Parathyroid adenoma (tissue), 2 donors: Measurements from ENCODE around the gene CLCN2.

Experiments used
- H2AFZ ChIP-seq: fragments of 300-600 bp; sonication (generic); one replicate; pipeline ENCODE4 v1.7.0; 2017; ENCODE audit warnings: antibody characterized with exemption, mild to moderate bottlenecking
- H3K27ac ChIP-seq: fragments of 300-600 bp; sonication (generic); one replicate; pipeline ENCODE4 v1.7.0; 2017
- H3K27me3 ChIP-seq: fragments of 300-600 bp; sonication (generic); one replicate; pipeline ENCODE4 v1.7.0; 2017; ENCODE audit warnings: low read length; ENCODE audit not compliant: control insufficient read depth, insufficient read depth
- H3K36me3 ChIP-seq: fragments of 300-600 bp; sonication (generic); one replicate; pipeline ENCODE4 v1.7.0; 2017; ENCODE audit warnings: low read length; ENCODE audit not compliant: control insufficient read depth, insufficient read depth
- H3K4me1 ChIP-seq: fragments of 300-600 bp; sonication (generic); one replicate; pipeline ENCODE4 v1.7.0; 2017; ENCODE audit warnings: control low read depth
- H3K4me2 ChIP-seq: fragments of 300-600 bp; sonication (generic); one replicate; pipeline ENCODE4 v1.7.0; 2017; ENCODE audit warnings: low read length
- H3K4me3 ChIP-seq: fragments of 300-600 bp; sonication (generic); one replicate; pipeline ENCODE4 v1.7.0; 2017; ENCODE audit warnings: low read depth, low read length
- H3K79me2 ChIP-seq: fragments of 300-600 bp; sonication (generic); one replicate; pipeline ENCODE4 v1.7.0; 2017; ENCODE audit warnings: control low read depth
- H3K9ac ChIP-seq: fragments of 300-600 bp; sonication (generic); one replicate; pipeline ENCODE4 v1.7.0; 2017; ENCODE audit warnings: mild to moderate bottlenecking
- H3K9me3 ChIP-seq: fragments of 300-600 bp; sonication (generic); one replicate; pipeline ENCODE4 v1.7.0; 2017; ENCODE audit warnings: low read length; ENCODE audit not compliant: control insufficient read depth
- TF ChIP-seq, protein P1 (sequence below): fragments of 300-600 bp; sonication (generic); IDR thresholded peaks from one replicate; pipeline ENCODE4 v1.7.0; 2017; ENCODE audit warnings: antibody characterized with exemption, mild to moderate bottlenecking
- donor health status: primary hyperparathyroidism.

Gene CLCN2

DNA sequence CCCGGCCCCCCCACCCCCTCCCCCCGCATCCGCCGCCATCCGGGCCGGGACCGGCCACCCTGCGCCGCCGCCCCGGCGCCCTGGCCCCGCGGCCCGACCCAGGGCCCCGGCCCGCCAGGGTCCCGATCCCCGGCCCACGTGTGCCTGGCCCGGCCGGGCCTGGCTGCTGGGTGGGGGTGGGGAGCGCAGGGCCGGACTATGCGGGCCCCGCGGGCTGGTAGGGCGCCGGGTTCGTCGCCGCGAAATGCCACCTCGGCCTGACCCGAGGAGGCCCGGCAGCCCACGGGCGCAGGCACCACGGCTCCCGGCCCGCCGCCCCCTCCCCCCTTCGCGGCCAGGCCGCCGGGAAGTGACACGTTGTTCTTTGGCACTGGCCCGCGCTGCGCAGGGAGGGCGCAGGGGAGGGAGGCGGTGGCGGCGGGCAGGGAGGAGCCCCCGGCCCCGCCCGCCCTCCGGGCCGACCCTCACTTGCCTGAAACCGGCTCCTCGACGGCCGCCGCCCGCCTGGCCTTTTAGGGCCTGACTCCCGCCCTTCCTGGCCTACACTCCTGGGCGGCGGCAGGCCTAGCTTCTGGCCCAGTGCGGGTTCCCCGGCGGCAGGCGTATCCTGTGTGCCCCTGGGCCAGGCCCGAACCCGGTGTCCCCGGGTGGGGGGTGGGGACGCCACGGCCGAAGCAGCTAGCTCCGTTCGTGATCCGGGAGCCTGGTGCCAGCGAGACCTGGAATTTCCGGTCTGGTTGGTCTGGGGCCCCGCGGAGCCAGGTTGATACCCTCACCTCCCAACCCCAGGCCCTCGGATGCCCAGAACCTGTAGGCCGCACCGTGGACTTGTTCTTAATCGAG, 46.5 kb downstream of the CLCN2 start:
- Histone ChIP-seq H3K79me2 (peaks cover 23% of the 10 kb centered on the region), H3K9me3 (no peaks in the 10 kb centered on the region), H3K4me2 (peak overlapping the region; percentile 99), H3K27me3 (no peaks in the 10 kb centered on the region), H3K4me1 (peaks cover 26% of the 10 kb centered on the region), H3K27ac (peak overlapping the region; percentile 96), H3K4me3 (peak overlapping the region; percentile 86), H2AFZ (peak overlapping the region; percentile 67), H3K9ac (peak overlapping the region; percentile 96), H3K36me3 (no peaks in the 10 kb centered on the region)
- TF ChIP-seq, protein P1, sequence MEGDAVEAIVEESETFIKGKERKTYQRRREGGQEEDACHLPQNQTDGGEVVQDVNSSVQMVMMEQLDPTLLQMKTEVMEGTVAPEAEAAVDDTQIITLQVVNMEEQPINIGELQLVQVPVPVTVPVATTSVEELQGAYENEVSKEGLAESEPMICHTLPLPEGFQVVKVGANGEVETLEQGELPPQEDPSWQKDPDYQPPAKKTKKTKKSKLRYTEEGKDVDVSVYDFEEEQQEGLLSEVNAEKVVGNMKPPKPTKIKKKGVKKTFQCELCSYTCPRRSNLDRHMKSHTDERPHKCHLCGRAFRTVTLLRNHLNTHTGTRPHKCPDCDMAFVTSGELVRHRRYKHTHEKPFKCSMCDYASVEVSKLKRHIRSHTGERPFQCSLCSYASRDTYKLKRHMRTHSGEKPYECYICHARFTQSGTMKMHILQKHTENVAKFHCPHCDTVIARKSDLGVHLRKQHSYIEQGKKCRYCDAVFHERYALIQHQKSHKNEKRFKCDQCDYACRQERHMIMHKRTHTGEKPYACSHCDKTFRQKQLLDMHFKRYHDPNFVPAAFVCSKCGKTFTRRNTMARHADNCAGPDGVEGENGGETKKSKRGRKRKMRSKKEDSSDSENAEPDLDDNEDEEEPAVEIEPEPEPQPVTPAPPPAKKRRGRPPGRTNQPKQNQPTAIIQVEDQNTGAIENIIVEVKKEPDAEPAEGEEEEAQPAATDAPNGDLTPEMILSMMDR: no peak

- H3K9me3 ChIP-seq: no peaks in the 10 kb centered on the region
- peak within 1 kb of the TSS; percentile 86 for H3K4me3 ChIP-seq
- peak within 1 kb of the TSS; percentile 96 for H3K27ac ChIP-seq
- H3K9ac ChIP-seq: peak within 1 kb of the TSS; percentile 96
- TF ChIP-seq, protein P1: no peak
- H3K79me2 ChIP-seq: peaks cover 23% of the 10 kb centered on the region
- H3K4me1 ChIP-seq: peaks cover 21% of the 10 kb centered on the region
- H3K4me2 ChIP-seq: peak within 1 kb of the TSS; percentile 99
- H3K27me3 ChIP-seq: no peaks in the 10 kb centered on the region
- peak within 1 kb of the TSS; percentile 67 for H2AFZ ChIP-seq
- H3K36me3 ChIP-seq: no peaks in the 10 kb centered on the region
Measured at GRCh38 chr3:184314363-184314699, 47.1 kb downstream of the CLCN2 start, which contains the start of gene EIF4G1. EIF4G1 (plus strand) TSS chr3:184314606; CDS start chr3:184315797, 1,191 bp downstream.

DNA sequence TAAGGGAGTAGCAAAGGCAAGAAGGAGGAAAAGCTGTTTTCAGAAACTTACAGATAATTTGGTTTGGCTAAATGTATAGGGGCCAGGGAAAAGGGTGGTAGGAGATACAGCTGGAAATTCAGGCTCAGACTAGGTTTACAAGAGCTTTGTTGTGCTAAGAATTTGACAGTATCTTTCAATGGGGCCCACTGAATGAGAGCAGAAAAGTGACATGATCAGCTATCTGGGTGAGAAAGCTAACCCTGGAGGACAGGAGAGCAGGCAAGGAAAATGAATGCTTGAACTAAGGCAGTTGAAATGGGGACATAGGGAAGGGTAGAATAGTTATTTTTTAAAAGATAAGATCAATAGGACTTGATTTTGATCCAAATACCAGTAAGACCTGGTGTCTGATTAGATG, 49.8 kb downstream of the CLCN2 start:
- peaks cover 10% of the 10 kb centered on the region for H3K4me1 ChIP-seq
- peaks cover 15% of the 10 kb centered on the region for H3K79me2 ChIP-seq
- TF ChIP-seq, protein P1: no peak
- no peaks in the 10 kb centered on the region for H3K36me3 ChIP-seq
- no peaks in the 10 kb centered on the region for H3K9me3 ChIP-seq
- no peak overlapping the region for H3K9ac ChIP-seq
- no peaks in the 10 kb centered on the region for H3K27me3 ChIP-seq
- H3K4me2 ChIP-seq: no peak overlapping the region
- no peak overlapping the region for H3K4me3 ChIP-seq
- no peak overlapping the region for H3K27ac ChIP-seq
- no peak overlapping the region for H2AFZ ChIP-seq

- no peaks in the 10 kb centered on the region for H3K36me3 ChIP-seq
Measured at GRCh38 chr3:184308744-184309143, 52.7 kb downstream of the CLCN2 start.

More at GRCh38 chr3:184308744-184309143, 52.7 kb downstream of the CLCN2 start:
- no peaks in the 10 kb centered on the region for H3K27me3 ChIP-seq
- no peaks in the 10 kb centered on the region for H3K79me2 ChIP-seq
- H3K4me2 ChIP-seq: no peak overlapping the region
- no peak overlapping the region for H3K27ac ChIP-seq
- no peaks in the 10 kb centered on the region for H3K9me3 ChIP-seq
- peaks cover 4% of the 10 kb centered on the region for H3K4me1 ChIP-seq
- no peak overlapping the region for H3K9ac ChIP-seq
- no peak overlapping the region for H2AFZ ChIP-seq
- TF ChIP-seq, protein P1: no peak
- H3K4me3 ChIP-seq: no peak overlapping the region
